ENCODE measurements around the gene FLYWCH1. TPM values are rescaled to one million over a fixed set of nuclear protein-coding genes. Genes with fewer than 3 reads are reported as not detected.

FLYWCH1 gene
- total RNA-seq, 6 experiments from 2014 or later = 30.3 to 34.9 (median 33.7) TPM

DNA sequence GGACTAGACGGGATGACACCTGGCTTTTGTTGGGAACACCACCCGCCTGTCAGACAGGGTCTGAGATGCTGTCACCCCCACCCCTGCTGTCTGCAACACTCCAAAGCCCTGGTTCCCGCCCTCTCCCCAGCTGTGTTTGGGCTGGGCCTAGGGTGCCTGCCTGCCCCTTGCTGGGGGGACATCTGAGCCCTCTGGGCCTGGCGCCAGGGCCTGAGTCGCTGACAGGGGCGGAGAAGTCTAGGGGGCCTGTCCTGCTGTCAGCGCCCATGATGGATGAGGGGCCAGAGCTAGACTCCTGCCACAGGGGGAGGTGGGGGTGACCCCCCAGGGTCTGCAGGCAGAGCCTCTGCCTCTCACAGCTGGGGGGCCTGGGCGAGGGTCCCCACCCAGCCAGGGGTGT lies 76.1 kb downstream of the FLYWCH1 start:
- DNase-seq = no peak
- Mint-ChIP-seq H3K27me3 (ENCODE audit: insufficient read depth) (peaks cover 22% of the 10 kb centered on the region), H3K4me1 (ENCODE audit: low read depth) (peaks cover 6% of the 10 kb centered on the region; the same call in 1 of the 2 replicates), H3K9me3 (no peaks in the 10 kb centered on the region), H3K4me3 (no peak overlapping the region), H3K36me3 (ENCODE audit: low read depth) (no peaks in the 10 kb centered on the region), H3K27ac (no peak overlapping the region)
- TF ChIP-seq, protein P1, sequence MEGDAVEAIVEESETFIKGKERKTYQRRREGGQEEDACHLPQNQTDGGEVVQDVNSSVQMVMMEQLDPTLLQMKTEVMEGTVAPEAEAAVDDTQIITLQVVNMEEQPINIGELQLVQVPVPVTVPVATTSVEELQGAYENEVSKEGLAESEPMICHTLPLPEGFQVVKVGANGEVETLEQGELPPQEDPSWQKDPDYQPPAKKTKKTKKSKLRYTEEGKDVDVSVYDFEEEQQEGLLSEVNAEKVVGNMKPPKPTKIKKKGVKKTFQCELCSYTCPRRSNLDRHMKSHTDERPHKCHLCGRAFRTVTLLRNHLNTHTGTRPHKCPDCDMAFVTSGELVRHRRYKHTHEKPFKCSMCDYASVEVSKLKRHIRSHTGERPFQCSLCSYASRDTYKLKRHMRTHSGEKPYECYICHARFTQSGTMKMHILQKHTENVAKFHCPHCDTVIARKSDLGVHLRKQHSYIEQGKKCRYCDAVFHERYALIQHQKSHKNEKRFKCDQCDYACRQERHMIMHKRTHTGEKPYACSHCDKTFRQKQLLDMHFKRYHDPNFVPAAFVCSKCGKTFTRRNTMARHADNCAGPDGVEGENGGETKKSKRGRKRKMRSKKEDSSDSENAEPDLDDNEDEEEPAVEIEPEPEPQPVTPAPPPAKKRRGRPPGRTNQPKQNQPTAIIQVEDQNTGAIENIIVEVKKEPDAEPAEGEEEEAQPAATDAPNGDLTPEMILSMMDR (IDR thresholded peaks at IDR 0.05) = no peak

DNA sequence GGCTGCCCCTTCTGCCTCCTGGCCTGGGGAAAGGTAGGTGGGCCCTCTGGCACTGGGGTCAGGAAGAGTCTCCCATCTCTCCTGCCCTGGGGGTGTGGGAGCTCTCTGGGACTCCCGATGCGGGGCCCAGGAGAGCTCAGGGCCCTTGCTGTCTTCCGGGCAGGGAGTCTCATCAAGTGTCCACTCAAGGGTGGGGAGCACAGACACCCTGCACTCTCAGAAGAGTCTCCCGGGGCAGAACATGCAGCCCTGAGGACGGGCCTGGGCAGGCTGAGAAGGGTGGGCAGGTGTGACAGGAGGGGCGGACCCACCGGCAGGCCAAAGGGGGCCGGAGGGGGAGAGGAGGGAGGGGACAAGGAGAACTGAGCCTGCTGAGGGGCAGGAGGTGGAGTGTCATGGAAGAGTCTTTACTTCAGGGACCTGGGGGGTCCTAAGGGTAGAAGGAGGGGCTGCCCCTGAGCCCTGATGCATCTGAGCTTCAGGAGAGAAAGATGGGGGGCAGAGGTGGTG lies 76.9 kb downstream of the FLYWCH1 start:
- Mint-ChIP-seq H3K36me3 (ENCODE audit: low read depth) (no peaks in the 10 kb centered on the region), H3K9me3 (no peaks in the 10 kb centered on the region), H3K27me3 (ENCODE audit: insufficient read depth) (peaks cover 22% of the 10 kb centered on the region), H3K27ac (no peak overlapping the region), H3K4me1 (ENCODE audit: low read depth) (peaks cover 4% of the 10 kb centered on the region; the same call in 1 of the 2 replicates), H3K4me3 (no peak overlapping the region)
- no peak for DNase-seq
- TF ChIP-seq, protein P1 (IDR thresholded peaks at IDR 0.05) = no peak

DNA sequence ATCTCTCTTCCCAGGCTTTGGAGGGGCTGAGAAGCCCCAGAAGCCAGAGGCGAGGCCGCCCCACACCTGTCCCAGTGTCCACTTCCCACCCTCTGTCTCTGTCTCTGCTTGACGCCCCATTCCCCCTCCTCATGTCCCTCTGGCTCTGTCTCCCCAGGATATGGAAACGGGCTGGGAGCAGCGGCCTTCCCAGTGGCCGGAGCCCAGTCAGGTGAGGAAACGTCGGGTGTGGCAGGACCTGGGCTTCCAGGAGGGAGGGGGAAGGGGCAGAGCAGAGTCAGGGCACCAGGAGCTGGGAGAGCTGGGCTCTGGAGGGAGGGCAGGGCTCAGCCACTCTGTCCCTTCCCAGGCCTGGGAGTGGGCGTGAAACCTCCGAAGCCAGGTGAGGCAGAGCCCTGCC lies 79.2 kb downstream of the FLYWCH1 start:
- TF ChIP-seq, protein P1 (IDR thresholded peaks at IDR 0.05) = no peak
- H3K4me1 Mint-ChIP-seq (ENCODE audit: low read depth) = no peaks in the 10 kb centered on the region
- no peaks in the 10 kb centered on the region for H3K9me3 Mint-ChIP-seq
- H3K27me3 Mint-ChIP-seq (ENCODE audit: insufficient read depth) = peaks cover 21% of the 10 kb centered on the region
- DNase-seq = no peak
- H3K36me3 Mint-ChIP-seq (ENCODE audit: low read depth) = no peaks in the 10 kb centered on the region
- no peak overlapping the region for H3K27ac Mint-ChIP-seq
- no peak overlapping the region for H3K4me3 Mint-ChIP-seq

DNA sequence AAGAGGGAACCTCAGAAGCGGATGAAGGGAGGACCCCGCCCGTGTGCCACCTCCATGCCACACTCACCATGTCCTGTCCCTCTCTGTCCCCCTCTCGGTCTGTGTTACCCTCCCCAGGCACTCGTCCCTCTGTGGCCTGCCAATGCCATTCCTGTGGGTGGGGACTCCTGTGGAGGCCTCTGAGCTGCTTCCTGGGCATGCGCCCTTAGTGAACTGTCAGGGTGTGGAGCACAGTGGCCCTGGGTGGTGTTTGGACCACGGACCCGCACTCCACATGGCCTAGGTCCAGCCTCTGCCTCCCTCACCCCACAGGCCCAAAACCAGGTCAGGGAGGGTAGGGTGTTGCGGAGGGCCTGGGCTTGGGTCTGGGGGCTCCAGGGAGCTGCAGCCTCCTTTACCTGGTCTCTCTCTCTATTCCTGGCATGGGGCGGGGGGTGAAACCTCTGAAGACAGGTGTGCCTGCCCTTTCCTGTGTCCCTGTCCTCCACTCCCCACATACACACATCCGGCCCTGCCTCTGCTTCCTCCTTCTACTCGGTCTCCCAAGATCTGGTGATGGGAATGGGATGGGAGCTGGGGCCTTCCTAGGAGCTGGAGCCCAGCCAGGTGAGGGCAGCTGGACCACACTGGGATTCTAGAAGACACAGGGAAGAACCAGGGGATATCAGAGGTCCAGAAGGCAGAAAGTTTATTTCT lies 80.0 kb downstream of the FLYWCH1 start:
- no peak overlapping the region for H3K27ac Mint-ChIP-seq
- H3K27me3 Mint-ChIP-seq (ENCODE audit: insufficient read depth) = peaks cover 20% of the 10 kb centered on the region
- no peaks in the 10 kb centered on the region for H3K36me3 Mint-ChIP-seq (ENCODE audit: low read depth)
- H3K9me3 Mint-ChIP-seq = no peaks in the 10 kb centered on the region
- no peaks in the 10 kb centered on the region for H3K4me1 Mint-ChIP-seq (ENCODE audit: low read depth)
- no peak for DNase-seq
- TF ChIP-seq, protein P1 (IDR thresholded peaks at IDR 0.05) = no peak
- no peak overlapping the region for H3K4me3 Mint-ChIP-seq

DNA sequence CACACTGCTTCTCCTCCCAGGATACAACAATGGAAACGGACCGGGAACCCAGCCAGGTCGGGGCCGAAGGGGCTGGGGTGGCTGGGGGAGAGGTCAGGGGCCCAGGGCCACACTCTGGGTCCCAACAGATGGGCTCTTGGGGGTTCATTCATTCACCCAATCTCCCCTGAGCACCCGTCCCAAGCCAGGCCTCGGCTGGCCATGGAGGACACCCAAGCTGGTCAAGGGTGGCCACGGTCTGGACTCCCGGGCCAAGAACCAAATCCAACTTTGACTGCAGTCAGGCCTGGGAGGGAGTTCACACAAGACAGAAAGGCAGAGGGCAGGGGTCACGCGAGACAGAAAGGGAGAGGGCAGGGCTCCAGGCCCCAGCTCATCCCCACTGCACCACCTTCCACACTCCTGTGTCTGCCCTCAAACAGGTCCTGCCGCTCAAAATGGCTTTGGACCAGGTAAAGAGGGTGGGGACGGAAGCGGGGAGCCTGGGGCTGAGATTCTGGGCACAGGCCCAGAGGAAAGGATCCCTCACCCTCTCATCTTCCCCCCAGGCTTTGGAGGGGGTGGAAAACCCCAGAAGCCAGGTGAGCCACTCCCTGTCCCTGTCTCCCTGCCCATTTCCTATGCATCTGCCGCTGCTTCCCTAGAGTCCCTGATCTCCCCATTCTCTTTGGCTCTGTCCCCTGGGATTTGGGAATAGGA lies 80.8 kb downstream of the FLYWCH1 start:
- no peak for DNase-seq
- no peak overlapping the region for H3K27ac Mint-ChIP-seq
- TF ChIP-seq, protein P1 (IDR thresholded peaks at IDR 0.05) = no peak
- H3K9me3 Mint-ChIP-seq = no peaks in the 10 kb centered on the region
- no peaks in the 10 kb centered on the region for H3K4me1 Mint-ChIP-seq (ENCODE audit: low read depth)
- H3K36me3 Mint-ChIP-seq (ENCODE audit: low read depth) = no peaks in the 10 kb centered on the region
- peaks cover 22% of the 10 kb centered on the region for H3K27me3 Mint-ChIP-seq (ENCODE audit: insufficient read depth)
- no peak overlapping the region for H3K4me3 Mint-ChIP-seq

All from HFFc6 (cell line).